GM18511 (cell line): Measurements from ENCODE around the gene FRMD1.

Source experiments
- ATAC-seq: cut with Tn5 transposase; IDR thresholded peaks from one replicate; pipeline ENCODE4 v1.9.1; 2021; ENCODE audit warnings: mild to moderate bottlenecking, moderate library complexity; ENCODE audit not compliant: unreplicated experiment

The FRMD1 gene

DNA sequence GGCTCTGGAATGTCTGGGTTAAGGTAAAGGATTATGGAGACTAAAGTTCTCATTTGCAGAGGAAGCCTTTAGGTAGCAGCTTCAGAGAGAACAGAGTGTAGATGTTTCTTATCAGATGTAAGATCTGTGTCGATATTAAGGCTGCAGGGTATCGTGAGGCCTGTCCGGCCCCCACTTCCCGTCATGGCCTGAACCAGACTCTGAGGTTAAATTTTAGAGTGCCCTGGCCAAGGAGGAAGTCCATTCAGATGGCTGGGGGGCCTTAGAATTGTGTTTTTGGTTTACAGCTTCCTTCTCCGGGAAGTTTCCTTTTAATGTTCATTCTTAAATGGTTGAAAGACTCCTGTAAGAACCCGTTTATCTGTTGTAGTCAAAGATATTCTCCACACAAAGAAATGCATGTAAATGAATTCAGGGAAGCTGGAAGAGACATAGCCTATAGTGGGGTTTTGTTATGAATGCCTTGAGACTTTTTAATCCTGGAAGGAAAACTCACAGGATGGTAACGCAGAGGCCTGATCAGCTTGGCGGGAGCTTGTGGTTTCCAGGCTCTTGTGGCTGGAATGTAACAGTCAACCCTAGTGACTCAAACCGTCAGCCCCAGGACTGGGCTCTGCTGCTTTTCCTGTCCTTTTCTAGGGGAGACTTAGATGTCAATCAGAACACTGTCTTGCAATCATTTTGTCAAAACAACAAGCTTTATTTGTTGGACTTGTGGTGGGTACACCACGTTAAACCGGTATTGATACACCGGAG, 46.8 kb downstream of the FRMD1 start:
- ATAC-seq = no peak

DNA sequence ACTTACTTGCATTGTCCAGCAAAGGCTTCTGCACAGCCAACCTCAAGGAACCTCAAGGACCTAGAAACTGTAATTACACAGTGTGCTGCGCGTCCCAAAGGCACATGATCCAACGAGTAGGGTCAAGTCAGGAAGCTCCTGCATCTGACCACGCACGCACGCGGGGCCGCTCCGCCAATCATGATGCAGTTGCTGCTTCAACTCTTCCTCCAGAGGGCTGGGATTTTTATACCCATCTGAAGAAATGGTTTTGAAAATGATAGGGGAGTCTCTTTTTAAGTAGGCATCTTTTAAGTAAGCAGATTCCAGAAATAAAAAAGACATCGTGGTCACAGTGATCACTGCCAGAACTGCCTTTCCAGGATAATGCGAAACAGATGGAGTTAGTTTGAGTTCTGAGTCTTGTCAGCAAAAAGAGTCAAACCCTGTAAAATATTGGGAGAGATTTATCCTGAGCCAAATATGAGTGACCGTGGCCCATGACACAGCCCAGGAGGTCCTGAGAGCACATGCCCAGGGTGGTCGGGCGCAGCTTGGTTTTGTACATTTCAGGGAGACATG, 47.5 kb downstream of the FRMD1 start:
- ATAC-seq = no peak

GRCh38 chr6:168030908-168031307, 48.1 kb downstream of the FRMD1 start:
- ATAC-seq = no peak

- ATAC-seq = no peak
These were observed 48.7 kb downstream of the FRMD1 start for GRCh38 chr6:168030218-168030746.

- ATAC-seq = no peak
These were observed 49.4 kb downstream of the FRMD1 start for GRCh38 chr6:168029459-168030217.

DNA sequence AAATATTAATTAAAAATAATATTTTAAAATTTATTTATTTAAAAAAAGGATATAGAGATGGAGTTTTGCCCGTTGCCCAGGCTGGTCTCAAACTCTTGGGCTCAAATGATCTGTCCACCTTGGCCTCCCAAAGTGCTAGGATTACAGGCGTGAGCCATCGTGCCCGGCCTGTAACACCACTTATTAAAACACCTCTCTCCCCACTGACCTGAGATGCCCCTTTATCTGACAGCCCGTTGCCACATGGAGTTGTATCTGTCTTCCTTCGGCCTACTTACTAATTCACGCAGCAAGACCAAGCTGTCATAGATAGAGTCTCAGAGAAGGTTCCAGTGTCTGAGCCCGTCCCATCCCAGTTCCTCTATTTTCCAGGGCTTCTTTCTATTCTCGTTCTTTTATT, 50.8 kb downstream of the FRMD1 start:
- no peak for ATAC-seq

DNA sequence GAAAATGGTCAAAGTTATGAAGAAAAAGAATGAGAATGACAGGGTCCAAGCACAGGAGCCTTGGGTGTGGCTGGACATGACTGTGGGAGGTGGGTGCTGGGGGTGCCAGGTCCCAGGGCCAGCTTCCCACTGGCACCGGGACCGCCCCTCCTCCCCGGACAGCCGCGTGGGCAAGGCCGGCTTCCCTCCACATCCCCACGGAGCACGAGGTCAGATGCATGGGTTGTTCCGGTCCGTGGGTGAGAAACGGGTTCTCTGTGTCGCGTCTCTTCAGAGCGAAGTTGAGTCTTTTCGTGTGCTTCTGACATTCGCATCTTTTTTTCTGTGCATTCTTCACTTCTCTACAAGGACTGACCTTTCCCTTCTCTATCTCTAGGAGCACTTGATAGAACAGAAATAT, 51.5 kb downstream of the FRMD1 start:
- no peak for ATAC-seq

- no peak for ATAC-seq
These were observed 52.1 kb downstream of the FRMD1 start for GRCh38 chr6:168026925-168027324.

GRCh38 chr6:168025831-168026710, 52.9 kb downstream of the FRMD1 start:
- ATAC-seq = no peak

DNA sequence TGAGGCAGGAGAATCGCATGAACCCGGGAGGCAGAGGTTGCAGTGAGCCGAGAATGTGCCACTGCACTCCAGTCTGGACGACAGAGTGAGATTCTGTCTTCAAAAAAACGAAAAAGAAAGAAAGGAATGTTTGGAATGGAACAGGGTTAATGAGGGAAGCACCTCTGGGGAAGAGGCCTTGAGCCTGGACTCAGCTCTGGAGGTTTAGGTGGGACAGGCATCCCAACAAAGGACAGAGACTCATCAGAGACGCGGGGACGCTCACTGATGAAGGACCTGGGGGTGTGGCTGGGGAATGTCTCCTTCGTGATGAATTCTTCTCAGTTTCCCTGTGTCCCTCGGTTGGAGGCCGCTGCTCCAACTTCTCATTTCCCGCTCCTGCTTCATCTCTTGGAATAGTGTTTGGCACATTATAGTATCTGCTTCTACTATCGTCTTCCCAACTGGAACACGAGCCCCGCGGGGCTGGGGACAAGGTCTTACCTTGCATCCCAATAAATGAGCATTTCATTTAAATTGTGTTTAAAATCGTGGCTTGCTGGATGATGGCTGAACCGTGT, 54.0 kb downstream of the FRMD1 start:
- ATAC-seq = no peak

DNA sequence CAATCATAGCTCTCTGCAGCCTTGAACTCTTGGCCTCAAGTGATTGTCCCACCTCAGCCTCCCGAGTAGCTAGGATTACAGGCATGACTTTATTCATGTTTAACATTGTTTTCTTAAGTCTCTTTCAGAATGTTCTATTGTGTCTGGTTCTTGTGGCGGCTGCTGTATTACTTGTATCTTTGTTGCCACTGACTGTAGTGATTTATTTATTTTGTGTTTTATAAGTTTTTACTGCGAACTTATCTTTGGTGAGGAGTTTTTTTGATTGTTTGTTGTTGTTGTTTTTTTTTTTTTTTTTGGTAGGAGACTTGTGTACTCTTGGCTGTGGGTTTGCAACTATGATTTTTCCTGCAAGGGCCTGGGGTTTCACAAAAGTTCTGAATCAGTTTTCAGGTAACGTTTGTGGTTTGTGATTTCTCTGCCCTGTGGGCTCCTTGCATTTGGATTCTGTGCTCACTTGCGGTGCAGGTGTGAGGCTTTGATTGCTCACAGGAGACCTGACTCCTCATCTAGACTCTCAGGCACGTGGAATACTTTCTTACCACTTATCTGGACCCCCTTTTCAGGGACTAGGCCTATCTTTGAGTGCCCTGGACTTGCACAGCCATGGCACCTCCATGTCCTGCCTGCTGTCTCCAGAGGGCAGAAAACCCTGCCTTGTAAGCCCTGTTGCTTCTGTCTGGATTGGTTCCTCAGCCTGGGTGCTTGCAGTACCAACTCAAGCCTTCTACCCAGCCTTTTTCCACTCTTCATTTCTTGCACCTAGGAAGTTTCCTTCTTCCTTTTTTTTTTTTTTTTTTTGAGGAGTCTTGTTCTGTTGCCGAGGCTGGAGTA, 56.3 kb downstream of the FRMD1 start:
- no peak for ATAC-seq

GRCh38 chr6:168021581-168021980, 57.4 kb downstream of the FRMD1 start:
- no peak for ATAC-seq

DNA sequence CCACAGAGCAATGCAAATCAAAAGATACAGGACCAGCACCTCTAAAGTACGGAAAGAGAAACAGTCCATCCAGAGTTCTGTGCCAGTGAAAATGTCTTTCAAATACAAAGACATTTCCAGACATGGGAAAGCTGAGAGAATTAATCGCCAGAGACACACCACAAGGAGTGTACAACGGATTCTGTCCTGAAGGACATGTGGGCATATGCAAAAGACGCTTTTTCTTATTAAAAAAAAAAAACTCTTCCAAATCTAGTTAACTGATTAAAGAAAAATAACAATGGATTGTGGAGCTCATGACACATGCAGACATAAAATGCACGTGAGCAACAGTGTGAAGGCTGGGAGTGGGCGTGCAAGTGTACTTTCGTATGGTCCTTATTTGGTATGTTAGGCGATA, 58.8 kb downstream of the FRMD1 start:
- no peak for ATAC-seq

DNA sequence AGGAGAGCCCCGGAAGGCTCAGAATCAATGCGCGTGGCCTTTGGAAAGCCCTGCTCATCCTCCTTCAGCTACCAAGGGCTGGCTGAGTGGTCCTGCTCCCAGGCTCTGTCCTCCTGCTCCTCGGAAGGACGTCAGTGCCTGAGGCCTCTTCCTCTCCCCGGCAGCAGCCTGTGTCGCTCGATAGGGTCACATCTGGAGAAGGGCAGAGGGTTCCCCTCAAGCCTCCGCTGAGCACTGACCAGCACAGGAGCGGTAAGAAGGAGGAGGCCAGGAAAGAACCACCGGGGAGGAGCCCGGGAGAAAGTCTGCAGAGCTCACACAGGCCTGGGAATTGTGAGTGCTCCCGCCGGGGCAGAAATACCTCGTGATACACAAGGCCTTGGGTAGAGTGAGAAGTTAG, 60.3 kb downstream of the FRMD1 start:
- ATAC-seq = no peak

GRCh38 chr6:168017629-168018028, 61.4 kb downstream of the FRMD1 start:
- ATAC-seq = no peak

- no peak for ATAC-seq
These were observed 62.1 kb downstream of the FRMD1 start for GRCh38 chr6:168016721-168017525.

DNA sequence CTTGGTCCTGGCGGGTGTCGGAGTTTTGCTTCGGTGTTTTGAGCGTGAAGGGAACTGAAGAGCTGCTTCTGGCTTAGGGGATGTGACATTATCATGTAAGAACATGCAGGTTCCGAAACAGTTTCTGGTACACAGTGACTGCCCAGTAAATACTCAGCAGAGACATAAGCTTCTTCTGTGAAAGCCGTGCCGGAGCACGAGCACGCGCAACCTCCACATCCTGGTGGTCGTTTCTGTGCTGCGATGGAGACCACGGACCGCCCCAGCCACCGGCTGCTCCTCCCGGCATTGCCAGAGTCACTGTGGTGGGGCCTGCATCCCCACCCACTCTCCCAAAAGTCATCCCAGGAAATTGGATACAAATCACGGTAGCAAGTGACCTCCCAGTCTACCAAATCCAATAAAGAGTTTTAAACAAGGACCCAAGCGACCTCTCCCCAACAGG, 62.8 kb downstream of the FRMD1 start:
- no peak for ATAC-seq

DNA sequence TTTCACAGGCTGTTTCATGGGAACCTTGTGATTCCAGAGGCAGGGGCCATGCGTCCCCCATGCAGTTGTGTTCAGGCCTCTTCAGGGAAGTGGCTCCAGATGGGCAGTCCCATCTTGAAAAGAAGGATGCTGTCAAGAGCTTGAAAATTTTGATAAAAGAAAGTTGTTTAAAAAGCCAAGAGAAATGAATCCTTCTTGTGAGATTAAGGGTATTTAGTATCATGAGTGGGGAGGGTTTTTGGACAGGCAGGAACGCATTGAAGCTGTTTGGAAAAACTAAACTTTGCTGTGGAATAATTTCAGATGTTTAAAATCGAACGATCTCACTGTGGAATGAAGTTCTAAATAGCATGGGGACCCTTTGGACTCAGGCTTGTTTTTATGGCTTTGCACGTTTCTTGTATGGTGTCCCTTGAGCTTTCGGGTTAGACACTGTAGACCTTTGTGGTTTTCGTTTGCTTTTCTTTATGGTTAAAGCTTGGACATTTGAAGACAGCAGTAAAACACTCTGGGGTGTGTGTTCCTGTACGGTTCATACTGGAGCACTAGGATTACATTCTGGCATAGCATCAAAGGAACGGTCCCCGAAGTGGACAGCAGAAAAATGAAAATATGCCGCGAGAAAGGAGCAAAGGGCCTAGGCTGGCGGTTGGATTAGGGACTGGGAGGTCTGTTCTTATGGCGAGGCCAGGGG, 63.4 kb downstream of the FRMD1 start:
- no peak for ATAC-seq
